ENCODE measurements around the gene NECTIN4.

GRCh38 chr1:161089938-161090337 is 580 bp upstream of the NECTIN4 start:
- TF ChIP-seq CTCF (IDR thresholded peaks at IDR 0.05), result no peak
- no peak for TF ChIP-seq ZFX (IDR thresholded peaks at IDR 0.05; ENCODE audit: borderline replicate concordance)
